GM13976 (cell line): ENCODE data around the gene LRRC23.

Experiments
- DNase-seq: peaks from one replicate; pipeline ENCODE4 v3.0.0; 2012; ENCODE audit warnings: low spot score
- in situ Hi-C: fragments of 300-500 bp; cut with MboI; formaldehyde crosslinking; loops from one replicate; pipeline ENCODE4 v1.12.0; 2022; ENCODE audit warnings: low sequenced_read_pairs, mixed read lengths, inconsistent platforms; ENCODE audit not compliant: unreplicated experiment
- TF ChIP-seq, protein P1 (sequence below): IDR thresholded peaks from 2 replicates; pipeline ENCODE4 v1.5.1; 2012; ENCODE audit warnings: borderline replicate concordance, mild to moderate bottlenecking; ENCODE audit not compliant: insufficient read depth; ENCODE audit errors: extremely low read depth, missing control alignments, control extremely low read depth

The LRRC23 gene

DNA sequence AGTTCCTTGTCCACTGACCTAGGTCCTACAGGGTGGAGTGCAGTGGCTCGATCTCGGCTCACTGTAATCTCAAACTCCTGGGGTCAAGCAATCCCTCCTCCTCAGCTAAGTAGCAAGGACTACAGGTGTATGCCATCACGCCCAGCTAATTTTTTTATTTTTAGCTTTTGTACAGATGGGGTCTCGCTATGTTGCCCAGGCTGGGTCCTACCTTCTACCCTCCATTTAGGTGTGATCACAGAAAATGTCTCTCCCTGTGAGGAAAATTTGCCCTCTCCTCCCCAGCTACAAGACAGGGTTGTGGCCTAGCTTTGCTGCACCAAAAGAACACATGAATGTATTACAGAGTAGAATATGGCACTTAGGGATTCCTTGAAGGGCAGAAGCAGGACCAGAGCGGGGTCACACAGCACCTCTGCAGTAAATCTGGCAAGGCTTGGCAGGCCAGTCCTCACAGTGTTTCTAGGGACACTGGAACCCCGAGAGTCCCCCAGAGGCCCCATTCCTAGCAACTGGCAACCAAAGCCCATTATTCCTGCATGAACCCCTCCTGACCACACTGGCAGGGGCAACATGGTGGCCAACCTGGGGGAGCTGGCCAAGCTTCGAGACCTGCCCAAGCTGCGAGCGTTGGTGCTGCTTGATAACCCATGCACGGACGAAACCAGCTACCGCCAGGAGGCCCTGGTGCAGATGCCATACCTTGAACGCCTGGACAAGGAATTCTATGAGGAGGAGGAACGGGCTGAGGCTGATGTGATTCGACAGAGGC, 7.7 kb downstream of the LRRC23 start:
- DNase-seq: no peak
- TF ChIP-seq, protein P1, sequence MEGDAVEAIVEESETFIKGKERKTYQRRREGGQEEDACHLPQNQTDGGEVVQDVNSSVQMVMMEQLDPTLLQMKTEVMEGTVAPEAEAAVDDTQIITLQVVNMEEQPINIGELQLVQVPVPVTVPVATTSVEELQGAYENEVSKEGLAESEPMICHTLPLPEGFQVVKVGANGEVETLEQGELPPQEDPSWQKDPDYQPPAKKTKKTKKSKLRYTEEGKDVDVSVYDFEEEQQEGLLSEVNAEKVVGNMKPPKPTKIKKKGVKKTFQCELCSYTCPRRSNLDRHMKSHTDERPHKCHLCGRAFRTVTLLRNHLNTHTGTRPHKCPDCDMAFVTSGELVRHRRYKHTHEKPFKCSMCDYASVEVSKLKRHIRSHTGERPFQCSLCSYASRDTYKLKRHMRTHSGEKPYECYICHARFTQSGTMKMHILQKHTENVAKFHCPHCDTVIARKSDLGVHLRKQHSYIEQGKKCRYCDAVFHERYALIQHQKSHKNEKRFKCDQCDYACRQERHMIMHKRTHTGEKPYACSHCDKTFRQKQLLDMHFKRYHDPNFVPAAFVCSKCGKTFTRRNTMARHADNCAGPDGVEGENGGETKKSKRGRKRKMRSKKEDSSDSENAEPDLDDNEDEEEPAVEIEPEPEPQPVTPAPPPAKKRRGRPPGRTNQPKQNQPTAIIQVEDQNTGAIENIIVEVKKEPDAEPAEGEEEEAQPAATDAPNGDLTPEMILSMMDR: no peak
- in situ Hi-C loops: no loop called here

DNA sequence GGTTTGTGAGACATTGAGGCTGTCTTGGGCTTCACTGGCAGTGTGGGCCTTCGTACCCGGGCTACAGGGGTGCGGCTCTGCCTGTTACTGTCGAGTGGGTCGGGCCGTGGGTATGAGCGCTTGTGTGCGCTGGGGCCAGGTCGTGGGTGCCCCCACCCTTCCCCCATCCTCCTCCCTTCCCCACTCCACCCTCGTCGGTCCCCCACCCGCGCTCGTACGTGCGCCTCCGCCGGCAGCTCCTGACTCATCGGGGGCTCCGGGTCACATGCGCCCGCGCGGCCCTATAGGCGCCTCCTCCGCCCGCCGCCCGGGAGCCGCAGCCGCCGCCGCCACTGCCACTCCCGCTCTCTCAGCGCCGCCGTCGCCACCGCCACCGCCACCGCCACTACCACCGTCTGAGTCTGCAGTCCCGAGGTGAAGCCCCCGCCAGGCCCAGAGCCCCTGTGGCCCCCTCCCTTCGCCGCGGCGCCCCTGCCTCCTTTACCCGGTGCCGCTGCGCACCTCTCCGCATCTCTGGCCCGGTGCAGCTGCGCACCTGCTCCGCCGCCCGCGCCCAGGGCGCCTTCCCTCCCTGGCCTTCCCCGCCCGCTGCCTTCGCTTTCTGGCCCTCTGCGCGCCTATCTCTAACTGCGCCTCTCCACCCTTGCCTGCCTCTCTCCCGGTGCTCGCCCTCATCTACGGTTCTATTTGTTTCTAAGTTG, 9.8 kb downstream of the LRRC23 start, which contains the start of gene ENO2:
TSS of gene ENO2 (plus strand) at position 335 of the 701 bp plus-strand sequence. CDS start 1,253 bp downstream, outside the sequence.
- TF ChIP-seq, protein P1: no peak
- DNase-seq: peak; percentile 90
- in situ Hi-C loops: no loop called here

DNA sequence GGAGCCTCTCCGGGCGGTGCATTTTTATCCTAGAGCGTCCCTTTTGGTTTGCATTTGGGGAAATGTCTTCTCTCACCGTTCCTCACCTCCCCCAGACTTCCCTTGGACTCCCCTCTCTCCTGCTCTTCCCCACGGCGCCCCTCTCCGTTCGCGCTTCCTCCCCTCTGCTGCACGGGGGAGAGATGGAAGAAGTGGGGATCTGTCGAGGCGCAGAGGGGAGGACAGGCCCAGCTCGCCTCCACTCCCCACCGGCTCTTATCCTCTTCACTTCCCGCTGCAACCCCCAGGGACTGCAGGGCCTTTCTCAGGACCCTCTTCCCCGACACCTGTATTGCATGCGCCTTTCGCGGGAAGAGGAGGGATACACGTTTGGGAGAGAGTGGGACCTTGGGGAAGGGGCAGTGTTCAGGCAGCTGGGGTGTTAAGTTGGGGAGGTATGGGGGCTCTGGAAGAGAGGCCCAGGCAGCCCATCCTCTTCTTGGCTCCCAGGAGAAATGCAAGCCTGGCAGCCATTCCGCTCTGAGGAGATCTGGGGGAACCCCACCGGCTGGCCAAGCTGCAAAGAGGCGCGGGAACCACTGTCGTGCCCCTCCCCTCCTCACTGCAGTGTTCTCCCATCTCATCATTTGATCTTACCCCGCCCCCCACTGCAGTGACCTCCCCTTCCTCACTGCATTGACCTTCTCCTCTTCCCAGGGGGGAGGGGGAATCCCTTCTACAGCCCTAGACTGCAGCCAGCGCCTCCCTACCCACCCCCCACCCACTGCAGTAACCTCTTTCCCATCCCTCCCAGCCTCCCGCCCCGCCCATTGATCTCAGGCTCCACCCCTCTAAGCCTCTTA, 10.5 kb downstream of the LRRC23 start:
- TF ChIP-seq, protein P1: no peak
- DNase-seq: peak; percentile 72
- in situ Hi-C loops: no loop called here

DNA sequence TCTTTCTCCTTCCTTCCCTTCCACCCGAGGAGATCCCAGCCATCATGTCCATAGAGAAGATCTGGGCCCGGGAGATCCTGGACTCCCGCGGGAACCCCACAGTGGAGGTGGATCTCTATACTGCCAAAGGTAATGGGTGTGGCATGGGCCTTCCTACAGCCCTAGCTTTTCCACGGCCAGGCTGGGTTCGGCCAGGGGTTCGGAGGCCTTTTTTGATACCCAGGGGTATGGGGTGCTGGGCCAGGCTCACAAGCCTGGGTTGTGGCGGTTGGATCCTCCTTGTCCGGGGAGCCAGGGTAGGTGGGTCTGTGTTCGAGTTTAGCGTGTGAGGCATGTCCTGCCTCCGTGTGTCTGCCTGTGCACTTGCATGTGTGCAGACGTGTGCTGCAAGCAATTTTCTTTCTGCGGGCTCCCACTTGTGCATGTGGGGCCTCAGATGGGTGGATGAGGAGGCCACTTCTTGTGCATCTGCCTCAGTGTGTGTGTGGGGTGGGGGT, 11.2 kb downstream of the LRRC23 start:
- TF ChIP-seq, protein P1: no peak
- no peak for DNase-seq
- in situ Hi-C loops: no loop called here

DNA sequence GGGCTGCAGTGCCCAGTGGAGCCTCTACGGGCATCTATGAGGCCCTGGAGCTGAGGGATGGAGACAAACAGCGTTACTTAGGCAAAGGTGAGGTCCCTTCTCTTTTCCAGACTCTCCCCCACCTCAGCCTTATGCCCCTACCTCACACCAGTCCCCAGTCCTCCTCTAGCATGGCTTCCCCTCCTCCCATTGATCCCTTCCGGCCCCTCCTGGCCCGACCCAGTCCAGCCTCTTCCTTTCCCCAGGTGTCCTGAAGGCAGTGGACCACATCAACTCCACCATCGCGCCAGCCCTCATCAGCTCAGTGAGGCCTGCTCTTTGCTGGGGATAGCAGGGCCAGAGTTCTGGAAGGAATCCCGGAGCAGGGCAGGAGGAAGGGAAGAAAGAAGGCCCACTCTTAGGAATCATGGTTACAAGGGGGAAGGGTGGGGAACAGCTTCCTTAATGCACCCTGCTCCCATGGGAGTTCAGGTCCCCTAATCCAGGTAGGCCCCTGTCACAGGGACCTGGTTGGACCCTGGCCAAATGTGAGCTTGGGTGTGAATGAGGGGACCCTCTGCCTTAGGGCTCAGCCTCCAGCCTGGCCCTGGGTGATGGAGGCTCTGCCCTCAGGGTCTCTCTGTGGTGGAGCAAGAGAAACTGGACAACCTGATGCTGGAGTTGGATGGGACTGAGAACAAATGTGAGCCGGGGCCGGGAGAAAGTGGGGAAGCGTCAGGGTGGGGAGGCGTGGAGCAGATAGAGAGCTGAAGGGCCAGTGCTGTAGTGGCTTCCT, 12.0 kb downstream of the LRRC23 start:
- TF ChIP-seq, protein P1: no peak
- no peak for DNase-seq
- in situ Hi-C loops: no loop called here
